ENCODE results near the gene AGO4. TPM values are rescaled to one million over a fixed set of nuclear protein-coding genes. Genes with fewer than 3 reads are reported as not detected.

Gene AGO4
- total RNA-seq, 1 donor = 13.5 TPM

GRCh38 chr1:35844826-35845225 is 37.0 kb downstream of the AGO4 start:
- DNase-seq (ENCODE audit: low read depth) = no peak
- TF ChIP-seq CTCF (IDR thresholded peaks at IDR 0.05; ENCODE audit: insufficient read depth, low read length) = no peak
- no peak overlapping the region for H3K4me3 ChIP-seq (ENCODE audit: low read depth, low read length)

- DNase-seq (ENCODE audit: low read depth) = peak; percentile 75
- H3K4me3 ChIP-seq (ENCODE audit: low read depth, low read length) = no peak overlapping the region
- no peak for TF ChIP-seq CTCF (IDR thresholded peaks at IDR 0.05; ENCODE audit: insufficient read depth, low read length)
Measured at GRCh38 chr1:35845766-35846165, 38.0 kb downstream of the AGO4 start.

- no peak overlapping the region for H3K4me3 ChIP-seq (ENCODE audit: low read depth, low read length)
- no peak for TF ChIP-seq CTCF (IDR thresholded peaks at IDR 0.05; ENCODE audit: insufficient read depth, low read length)
- no peak for DNase-seq (ENCODE audit: low read depth)
Measured at GRCh38 chr1:35847935-35848565, 40.2 kb downstream of the AGO4 start.

- DNase-seq (ENCODE audit: low read depth) = no peak
- H3K4me3 ChIP-seq (ENCODE audit: low read depth, low read length) = no peak overlapping the region
- no peak for TF ChIP-seq CTCF (IDR thresholded peaks at IDR 0.05; ENCODE audit: insufficient read depth, low read length)
Measured at GRCh38 chr1:35850051-35850450, 42.2 kb downstream of the AGO4 start.

- DNase-seq (ENCODE audit: low read depth) = no peak
- TF ChIP-seq CTCF (IDR thresholded peaks at IDR 0.05; ENCODE audit: insufficient read depth, low read length) = no peak
- H3K4me3 ChIP-seq (ENCODE audit: low read depth, low read length) = no peak overlapping the region
Measured at GRCh38 chr1:35850716-35851115, 42.9 kb downstream of the AGO4 start.

- no peak for TF ChIP-seq CTCF (IDR thresholded peaks at IDR 0.05; ENCODE audit: insufficient read depth, low read length)
- H3K4me3 ChIP-seq (ENCODE audit: low read depth, low read length) = no peak overlapping the region
- DNase-seq (ENCODE audit: low read depth) = peak; percentile 90
Measured at GRCh38 chr1:35851132-35851869, 43.5 kb downstream of the AGO4 start.
